Stimulated activated CD4-positive, alpha-beta T cell treated with anti-CD3 and anti-CD28 coated beads, Interleukin-15, amount 100 ng/mL, for 24 hours (primary cell): Measurements from ENCODE around the gene WNT3.

Experiments
- DNase-seq: peaks from one replicate; pipeline ENCODE4 v3.0.0-alpha.2; 2020

The WNT3 gene

DNA sequence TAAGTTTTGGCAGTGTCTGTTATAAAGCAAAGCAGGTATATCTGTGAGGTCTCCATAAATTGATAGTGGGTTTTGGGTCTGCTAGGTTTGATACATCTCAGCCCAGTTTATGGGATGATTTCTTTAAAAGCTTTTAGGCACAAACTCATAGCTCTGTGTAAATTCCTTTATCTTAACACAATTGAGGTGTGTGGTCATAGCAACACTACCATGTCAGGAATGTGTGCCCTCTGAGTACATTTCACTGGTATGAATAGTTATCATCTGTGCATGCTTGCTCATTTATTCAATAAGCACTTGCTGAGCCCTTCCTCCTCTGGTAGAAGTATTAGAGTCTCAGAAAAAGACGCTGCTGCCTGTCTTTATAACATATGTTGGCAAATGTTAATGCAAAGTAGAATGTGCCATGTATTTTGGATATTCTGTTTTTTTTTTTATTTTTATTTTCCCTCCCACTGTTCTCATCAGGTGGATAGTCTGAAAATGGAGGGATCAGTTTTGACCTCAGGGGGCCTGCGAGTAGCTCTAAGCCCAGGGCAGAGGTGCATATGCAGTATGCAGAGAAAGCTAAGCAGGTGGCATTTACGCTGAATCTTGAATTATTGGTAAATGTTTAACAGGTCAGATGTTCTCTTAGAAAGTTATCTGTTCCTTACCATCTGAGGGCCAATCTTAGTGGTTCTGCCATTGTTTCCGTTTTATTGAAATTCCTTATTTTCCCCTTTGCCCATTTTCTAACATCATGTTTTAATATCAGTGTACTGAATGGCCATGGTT is 90.7 kb downstream of the WNT3 start:
- DNase-seq, result no peak

- DNase-seq, result no peak
Observed at GRCh38 chr17:46726206-46726605, 92.3 kb downstream of the WNT3 start.

GRCh38 chr17:46722662-46723285 is 95.7 kb downstream of the WNT3 start:
- no peak for DNase-seq

DNA sequence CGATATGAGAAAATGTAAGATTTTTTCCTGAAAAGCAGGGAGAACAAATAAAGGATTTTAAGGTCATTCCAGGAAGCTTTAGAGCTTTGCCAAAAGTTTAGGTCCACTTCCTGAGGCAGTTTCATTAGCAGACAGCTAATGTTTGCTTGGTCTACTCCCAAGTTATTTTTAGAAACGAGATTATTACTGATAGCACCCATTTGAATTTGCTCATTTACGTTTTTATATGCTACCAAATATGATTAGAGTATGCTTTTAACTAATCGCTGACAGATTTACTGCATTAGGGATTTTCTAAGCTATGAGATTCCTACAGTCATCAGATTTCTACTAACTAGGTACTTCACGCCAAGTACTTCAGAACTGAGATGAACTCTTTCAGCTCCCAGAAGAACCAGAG is 98.1 kb downstream of the WNT3 start:
- no peak for DNase-seq

DNA sequence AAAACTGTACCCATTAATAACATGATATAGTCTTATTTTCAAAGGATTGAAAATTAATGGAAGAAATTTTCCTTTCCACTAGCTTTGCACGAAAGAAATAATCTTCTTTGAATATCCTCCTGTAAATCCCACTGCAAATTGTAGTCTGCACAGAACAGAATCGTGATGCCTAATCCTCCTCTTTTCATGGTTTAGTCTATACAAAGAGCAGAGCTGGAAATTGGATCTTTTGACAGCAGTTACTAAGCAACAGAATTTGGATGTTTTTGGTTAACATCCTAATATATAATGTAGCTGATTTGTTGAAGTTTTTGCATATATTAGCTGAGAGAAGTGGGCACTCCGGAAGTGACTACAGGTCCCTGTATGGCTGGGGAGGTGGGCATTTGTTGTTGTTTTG is 98.6 kb downstream of the WNT3 start:
- DNase-seq, result no peak

GRCh38 chr17:46717999-46718398 is 100.5 kb downstream of the WNT3 start:
- no peak for DNase-seq
